Renal cortical epithelial cell (primary cell): Measurements from ENCODE around the gene NEDD8. TPM values are rescaled to one million over a fixed set of nuclear protein-coding genes. Genes with fewer than 3 reads are reported as not detected.

Experiments
- DNase-seq: peaks from one replicate; pipeline ENCODE4 v3.0.0-alpha.2; 2011; ENCODE audit warnings: low read depth
- total RNA-seq: library from RNA; depleted of rRNA; stranded (reverse); fragments of >200 nt; gene quantifications from 2 replicates; pipeline ENCODE4 v1.2.3, GENCODE V29; 2014

Gene NEDD8
- total RNA-seq, 1 donor from 2014 or later: 146 TPM

GRCh38 chr14:24263848-24264247 lies 31.7 kb upstream of the NEDD8 start:
- no peak for DNase-seq

- DNase-seq: no peak
Observed at GRCh38 chr14:24262821-24263733, 30.9 kb upstream of the NEDD8 start, which contains the start of gene TGM1. TSS of gene TGM1 (minus strand) at chr14:24263177. CDS start at chr14:24262352, 825 bp downstream.

GRCh38 chr14:24261969-24262327 lies 29.8 kb upstream of the NEDD8 start:
- DNase-seq: no peak

GRCh38 chr14:24261256-24261968 lies 29.2 kb upstream of the NEDD8 start:
- no peak for DNase-seq

GRCh38 chr14:24260780-24261157 lies 28.6 kb upstream of the NEDD8 start:
- DNase-seq: no peak

GRCh38 chr14:24260026-24260779 lies 28.0 kb upstream of the NEDD8 start:
- no peak for DNase-seq

GRCh38 chr14:24259282-24260025 lies 27.3 kb upstream of the NEDD8 start:
- DNase-seq: no peak

GRCh38 chr14:24258548-24259265 lies 26.5 kb upstream of the NEDD8 start:
- DNase-seq: no peak

GRCh38 chr14:24258119-24258518 lies 26.0 kb upstream of the NEDD8 start:
- no peak for DNase-seq

GRCh38 chr14:24256960-24257359 lies 24.8 kb upstream of the NEDD8 start:
- DNase-seq: no peak

- DNase-seq: no peak
Observed at GRCh38 chr14:24255931-24256711, 24.0 kb upstream of the NEDD8 start.

- no peak for DNase-seq
Observed at GRCh38 chr14:24255438-24255837, 23.3 kb upstream of the NEDD8 start.

- DNase-seq: no peak
Observed at GRCh38 chr14:24254630-24255392, 22.6 kb upstream of the NEDD8 start.

- no peak for DNase-seq
Observed at GRCh38 chr14:24253936-24254335, 21.8 kb upstream of the NEDD8 start.

- no peak for DNase-seq
Observed at GRCh38 chr14:24252289-24253124, 20.3 kb upstream of the NEDD8 start.

- DNase-seq: peak; percentile 53
Observed at GRCh38 chr14:24251880-24252288, 19.7 kb upstream of the NEDD8 start.

- DNase-seq: no peak
Observed at GRCh38 chr14:24250354-24250753, 18.2 kb upstream of the NEDD8 start.
